Measurements from ENCODE around the gene SLC25A13. TPM values are rescaled to one million over a fixed set of nuclear protein-coding genes. Genes with fewer than 3 reads are reported as not detected.
A peak's percentile ranks its signal among the peaks of the same experiment; 100 is the strongest.

SLC25A13 gene
- total RNA-seq, 1 experiment from 2014 or later: 71.7 TPM

DNA sequence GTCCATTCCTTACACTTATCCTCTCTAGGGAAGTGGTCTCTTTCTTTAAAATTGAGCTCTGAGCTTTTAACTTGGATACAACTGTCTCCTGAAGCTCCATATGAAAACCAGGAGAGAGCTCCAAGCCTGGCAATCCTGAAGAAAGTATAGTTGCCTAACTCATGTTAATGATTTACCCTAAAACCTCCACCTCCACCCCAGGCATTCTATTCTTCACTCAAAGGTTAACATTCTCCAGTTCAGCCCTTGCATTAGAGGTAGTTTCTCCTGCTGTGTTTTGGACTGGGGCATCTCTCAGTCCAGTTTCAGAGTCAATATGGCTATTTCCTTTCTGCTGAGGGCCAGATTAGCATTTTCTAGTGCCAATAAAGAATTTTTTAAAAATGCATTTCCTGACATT is 195.5 kb downstream of the SLC25A13 start:
- H4K5ac ChIP-seq (ENCODE audit: insufficient read length, low read depth, low read length): no peak overlapping the region
- H4K91ac ChIP-seq (ENCODE audit: insufficient read length, low read depth, low read length): no peak overlapping the region
- no peaks in the 10 kb centered on the region for H3K27me3 ChIP-seq (ENCODE audit: insufficient read depth, low read length)
- H3K4me3 Mint-ChIP-seq: no peak overlapping the region
- H3K4ac ChIP-seq (ENCODE audit: low read depth, low read length): no peak overlapping the region
- H2BK5ac ChIP-seq (ENCODE audit: insufficient read length, low read length): no peak overlapping the region
- no peak overlapping the region for H4K8ac ChIP-seq (replicated peaks; ENCODE audit: insufficient read length, low read depth, low read length)
- H3K9me3 Mint-ChIP-seq: no peaks in the 10 kb centered on the region
- no peaks in the 10 kb centered on the region for H3K79me2 ChIP-seq (ENCODE audit: insufficient read depth, low read length)
- H3K27me3 Mint-ChIP-seq (ENCODE audit: low read depth): no peaks in the 10 kb centered on the region
- peaks cover 25 to 36% of the 10 kb centered on the region in 2 experiments for H3K4me1 Mint-ChIP-seq
- H3K18ac ChIP-seq (ENCODE audit: insufficient read length, low read depth, low read length): no peak overlapping the region
- H3K4me1 ChIP-seq (ENCODE audit: insufficient read depth, low read length): no peaks in the 10 kb centered on the region
- no peak overlapping the region for H3T11ph ChIP-seq (ENCODE audit: low read length)
- no peak overlapping the region for H2BK120ac ChIP-seq (ENCODE audit: low read depth, low read length, poor library complexity, severe bottlenecking)
- no peaks in the 10 kb centered on the region for H4K20me1 ChIP-seq (ENCODE audit: control insufficient read depth, insufficient read depth, insufficient read length)
- H2BK15ac ChIP-seq (ENCODE audit: low read depth, low read length): no peak overlapping the region
- H3K27ac Mint-ChIP-seq: peak overlapping the region in 1 of 3 experiments; percentile 48; a peak in 2 of 7 replicates
- no peak overlapping the region for H2AK5ac ChIP-seq (ENCODE audit: insufficient read length, low read length)
- no peak overlapping the region for H2AFZ ChIP-seq (ENCODE audit: low read length)
- no peaks in the 10 kb centered on the region for H3K23me2 ChIP-seq (ENCODE audit: insufficient read length, low read depth, low read length, poor library complexity, severe bottlenecking)
- no peak overlapping the region for H3K27ac ChIP-seq (ENCODE audit: insufficient read length, low read depth, low read length)
- H2BK12ac ChIP-seq (ENCODE audit: insufficient read length, low read depth, low read length): no peak overlapping the region
- peaks cover 3 to 9% (median 4%) of the 10 kb centered on the region in 3 experiments; a peak in 5 of 7 replicates for H3K36me3 Mint-ChIP-seq (ENCODE audit: insufficient read depth in 1 of 3, low read depth in 3 of 3)
- no peak overlapping the region for H3K9ac ChIP-seq (ENCODE audit: extremely low read depth, insufficient read length, low read length)
- no peak overlapping the region for H3K4me2 ChIP-seq (ENCODE audit: insufficient read depth, insufficient read length, low read length)
- H2BK20ac ChIP-seq (ENCODE audit: low read depth, low read length, poor library complexity, severe bottlenecking): no peak overlapping the region
- H3K9me3 ChIP-seq (ENCODE audit: control insufficient read depth, low read depth, low read length): no peaks in the 10 kb centered on the region
- no peak overlapping the region for H3K56ac ChIP-seq (ENCODE audit: insufficient read length, low read depth, low read length)
- H3K79me1 ChIP-seq (ENCODE audit: insufficient read depth, low read depth, low read length, poor library complexity, severe bottlenecking): no peaks in the 10 kb centered on the region
- no peak for DNase-seq
- TF ChIP-seq, protein P1, sequence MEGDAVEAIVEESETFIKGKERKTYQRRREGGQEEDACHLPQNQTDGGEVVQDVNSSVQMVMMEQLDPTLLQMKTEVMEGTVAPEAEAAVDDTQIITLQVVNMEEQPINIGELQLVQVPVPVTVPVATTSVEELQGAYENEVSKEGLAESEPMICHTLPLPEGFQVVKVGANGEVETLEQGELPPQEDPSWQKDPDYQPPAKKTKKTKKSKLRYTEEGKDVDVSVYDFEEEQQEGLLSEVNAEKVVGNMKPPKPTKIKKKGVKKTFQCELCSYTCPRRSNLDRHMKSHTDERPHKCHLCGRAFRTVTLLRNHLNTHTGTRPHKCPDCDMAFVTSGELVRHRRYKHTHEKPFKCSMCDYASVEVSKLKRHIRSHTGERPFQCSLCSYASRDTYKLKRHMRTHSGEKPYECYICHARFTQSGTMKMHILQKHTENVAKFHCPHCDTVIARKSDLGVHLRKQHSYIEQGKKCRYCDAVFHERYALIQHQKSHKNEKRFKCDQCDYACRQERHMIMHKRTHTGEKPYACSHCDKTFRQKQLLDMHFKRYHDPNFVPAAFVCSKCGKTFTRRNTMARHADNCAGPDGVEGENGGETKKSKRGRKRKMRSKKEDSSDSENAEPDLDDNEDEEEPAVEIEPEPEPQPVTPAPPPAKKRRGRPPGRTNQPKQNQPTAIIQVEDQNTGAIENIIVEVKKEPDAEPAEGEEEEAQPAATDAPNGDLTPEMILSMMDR (conservative IDR thresholded peaks at IDR 0.05): no peak
- H3K14ac ChIP-seq (ENCODE audit: insufficient read depth, low read length): no peak overlapping the region
- no peak overlapping the region for H3K23ac ChIP-seq (ENCODE audit: insufficient read length, low read depth, low read length)

Data from H9 (cell line).